SHP77 (cell line): ENCODE measurements around the gene NOTCH2.

Experiments used
- DNase-seq, 2 experiments: peaks; one replicate each; lab custom pipeline; 2025; lab: John Stamatoyannopoulos, UW

The NOTCH2 gene

DNA sequence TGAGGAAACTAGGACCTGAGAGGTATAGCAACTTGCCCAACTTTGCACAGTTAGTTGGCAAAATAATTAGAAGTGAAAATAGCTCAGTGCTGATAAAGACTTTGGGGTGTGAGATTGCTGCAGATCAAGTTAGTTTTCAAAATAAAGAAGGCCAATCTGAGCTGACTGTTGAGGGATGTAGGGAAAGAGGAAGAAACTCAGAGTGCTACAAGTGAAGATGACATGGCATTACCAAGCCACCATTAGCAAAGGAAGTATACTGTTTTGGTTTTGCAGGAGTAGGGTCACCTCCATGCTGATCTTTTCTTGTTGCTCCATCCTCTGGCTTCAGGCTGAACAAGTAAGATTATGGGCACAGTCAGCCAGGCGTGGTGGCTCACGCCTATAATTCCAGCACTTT is 94.5 kb downstream of the NOTCH2 start:
- no peak for DNase-seq

DNA sequence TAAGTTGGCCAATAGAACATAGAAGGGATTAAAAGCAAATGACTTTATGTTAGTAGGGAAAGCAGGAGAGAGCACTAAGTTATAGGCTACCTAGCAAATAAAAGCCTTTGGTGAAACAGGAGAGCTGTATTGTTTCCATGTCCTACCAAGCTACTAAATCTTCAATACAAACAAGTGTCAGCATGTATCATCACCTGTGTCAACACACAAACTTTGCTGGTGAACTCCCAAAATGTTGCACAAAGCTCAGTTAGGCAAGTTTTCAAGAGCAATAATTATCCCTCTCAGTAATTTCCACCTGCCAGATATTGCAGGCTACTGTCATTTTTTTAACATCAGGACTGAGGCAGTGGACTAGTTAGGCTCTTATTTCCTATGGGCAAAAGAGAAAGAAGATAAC is 95.4 kb downstream of the NOTCH2 start:
- DNase-seq = no peak

DNA sequence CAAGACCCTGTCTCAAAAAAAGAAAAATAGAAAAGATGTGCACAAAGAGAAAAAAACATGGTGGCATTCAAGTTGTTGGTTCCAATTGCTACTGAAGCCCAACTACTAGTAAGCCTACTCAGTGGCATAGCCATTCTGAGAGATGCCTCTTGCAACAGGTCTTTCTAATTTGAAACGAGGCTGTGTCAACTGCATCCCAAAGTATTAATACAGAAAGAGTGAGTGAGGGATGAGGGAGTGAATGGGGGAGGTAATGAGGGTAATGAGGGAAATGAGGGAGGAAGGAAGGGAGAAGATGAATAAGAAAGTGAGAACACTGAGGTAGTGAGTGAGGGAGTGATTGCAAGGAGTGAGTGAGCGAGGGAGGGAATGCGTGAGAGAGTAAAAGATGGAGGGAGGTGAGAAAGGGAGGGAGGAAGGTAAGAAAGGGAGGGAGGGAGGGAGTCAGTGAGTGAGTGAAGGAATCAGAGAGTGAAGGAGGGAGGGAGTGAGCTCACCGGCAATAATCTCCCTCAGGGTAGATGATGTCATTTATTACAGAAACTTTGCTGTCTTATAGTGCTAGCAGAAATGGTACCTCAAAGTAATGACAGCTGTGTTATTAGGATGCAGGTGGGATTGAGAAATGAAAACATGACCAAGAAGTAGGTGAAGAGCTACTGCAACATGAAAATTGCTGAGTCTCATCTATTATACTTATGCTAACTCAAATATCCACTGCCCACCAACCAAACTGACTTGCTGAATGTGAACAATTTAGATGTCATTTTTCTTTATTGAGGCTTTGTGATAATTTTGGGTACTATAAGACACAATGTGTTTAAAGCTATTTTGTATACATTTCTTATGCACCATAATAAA is 97.5 kb downstream of the NOTCH2 start:
- no peak for DNase-seq

DNA sequence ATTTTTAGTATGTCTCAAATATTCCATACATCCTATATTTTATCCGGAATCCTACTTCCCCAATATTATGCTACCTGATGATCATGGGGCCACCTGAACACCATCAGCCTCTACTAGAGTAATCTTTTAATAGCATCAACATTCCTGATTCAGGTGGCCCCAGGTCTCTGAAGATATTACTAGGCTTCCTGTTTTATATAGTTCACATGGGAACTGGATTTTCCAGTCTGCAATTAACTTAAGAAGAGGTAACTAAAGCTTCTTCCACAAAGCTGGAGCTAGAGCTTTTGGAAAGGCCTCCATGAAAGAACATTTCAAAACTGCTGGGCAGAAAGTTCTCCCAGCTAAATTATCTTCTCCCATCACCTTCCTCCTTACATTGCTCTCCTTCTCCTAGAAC is 100.9 kb downstream of the NOTCH2 start:
- no peak for DNase-seq

DNA sequence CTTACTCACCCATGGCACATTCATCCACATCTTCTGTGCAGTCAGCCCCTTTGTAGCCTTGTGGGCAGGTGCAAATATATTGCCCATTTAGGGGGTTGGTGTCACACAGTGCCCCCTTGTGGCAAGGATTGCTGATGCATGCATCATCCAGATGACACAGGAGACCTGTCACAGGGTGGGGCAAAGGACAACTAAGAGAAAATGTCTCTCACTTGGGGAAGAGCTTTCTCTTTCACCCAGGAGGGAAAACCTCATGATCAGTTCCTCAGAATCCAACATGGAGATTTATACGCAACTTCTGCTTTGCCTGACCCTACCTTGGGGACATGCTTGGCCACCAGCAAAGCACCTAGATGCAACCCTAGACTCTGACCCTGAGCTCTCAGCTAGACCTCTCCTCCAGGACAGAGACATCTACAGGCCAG is 101.4 kb downstream of the NOTCH2 start:
- peak; percentile 29 to 38 for DNase-seq

DNA sequence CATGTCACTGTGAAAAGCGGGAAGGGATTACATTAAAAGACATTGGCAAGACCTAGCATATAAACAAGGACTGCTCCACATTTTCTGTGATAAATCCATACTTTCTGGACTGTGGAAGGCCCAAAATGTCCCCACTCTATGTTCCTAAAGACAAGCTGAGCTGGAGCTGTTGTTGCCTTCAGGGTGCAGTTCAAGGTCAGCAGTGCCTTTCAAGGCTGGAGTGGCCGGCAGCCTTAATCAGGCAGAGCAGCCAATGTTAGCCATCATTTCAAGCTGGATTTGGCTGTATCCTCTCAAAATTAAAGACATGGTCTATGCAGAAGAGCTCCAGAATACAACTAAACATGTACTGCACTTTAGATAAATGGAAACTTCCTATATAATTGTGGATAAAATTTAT is 102.8 kb downstream of the NOTCH2 start:
- DNase-seq = no peak

DNA sequence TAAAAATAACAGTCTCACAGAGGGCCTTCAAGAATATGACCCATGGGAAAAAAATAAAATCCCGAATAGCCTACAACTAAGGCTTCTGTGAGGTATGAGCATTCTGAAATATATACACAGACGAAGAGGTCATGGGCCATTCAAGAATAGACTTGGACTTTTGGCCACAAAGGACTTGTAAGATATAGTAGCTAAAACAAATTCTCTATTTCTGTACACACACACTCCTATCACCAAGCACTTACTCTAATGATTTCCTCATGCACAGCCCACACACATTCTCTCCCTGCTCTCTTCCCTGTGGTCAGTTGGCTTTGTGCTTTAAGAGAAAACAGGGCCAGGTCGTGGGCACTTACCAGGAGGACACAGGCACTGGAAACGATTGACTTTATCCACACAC is 103.4 kb downstream of the NOTCH2 start:
- no peak for DNase-seq

DNA sequence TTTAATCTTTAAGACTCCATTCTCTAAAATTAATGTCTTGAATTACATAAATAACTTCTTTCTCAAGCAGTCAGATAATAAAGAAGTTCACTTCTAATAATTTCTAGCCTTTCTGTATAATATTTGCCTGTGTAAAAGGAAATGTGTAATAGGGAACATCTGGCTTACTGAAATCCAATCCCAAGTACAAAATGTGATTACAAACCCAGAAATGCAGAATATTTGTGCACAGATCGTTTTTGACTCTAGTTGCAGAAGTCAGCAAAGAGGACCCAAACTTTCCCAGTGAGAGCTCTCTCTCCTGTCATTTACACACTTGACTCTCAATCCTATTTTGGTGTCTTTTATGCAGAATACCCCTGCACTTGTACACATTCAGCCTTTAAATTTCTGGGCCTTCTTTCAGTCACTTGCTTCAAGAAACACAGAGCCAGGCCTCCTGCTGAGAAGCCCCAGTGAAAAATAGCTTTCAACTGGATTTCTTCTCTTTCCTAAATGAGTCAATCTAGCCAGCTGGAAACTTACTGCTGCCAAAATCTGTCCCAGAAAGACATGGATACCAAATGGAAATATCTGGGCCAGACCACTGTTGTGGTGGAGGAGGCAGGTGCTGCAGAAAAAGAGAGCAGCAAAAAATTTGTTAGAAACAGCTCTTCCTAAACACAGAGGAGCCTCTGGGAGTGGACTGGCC is 104.6 kb downstream of the NOTCH2 start:
- DNase-seq = no peak

DNA sequence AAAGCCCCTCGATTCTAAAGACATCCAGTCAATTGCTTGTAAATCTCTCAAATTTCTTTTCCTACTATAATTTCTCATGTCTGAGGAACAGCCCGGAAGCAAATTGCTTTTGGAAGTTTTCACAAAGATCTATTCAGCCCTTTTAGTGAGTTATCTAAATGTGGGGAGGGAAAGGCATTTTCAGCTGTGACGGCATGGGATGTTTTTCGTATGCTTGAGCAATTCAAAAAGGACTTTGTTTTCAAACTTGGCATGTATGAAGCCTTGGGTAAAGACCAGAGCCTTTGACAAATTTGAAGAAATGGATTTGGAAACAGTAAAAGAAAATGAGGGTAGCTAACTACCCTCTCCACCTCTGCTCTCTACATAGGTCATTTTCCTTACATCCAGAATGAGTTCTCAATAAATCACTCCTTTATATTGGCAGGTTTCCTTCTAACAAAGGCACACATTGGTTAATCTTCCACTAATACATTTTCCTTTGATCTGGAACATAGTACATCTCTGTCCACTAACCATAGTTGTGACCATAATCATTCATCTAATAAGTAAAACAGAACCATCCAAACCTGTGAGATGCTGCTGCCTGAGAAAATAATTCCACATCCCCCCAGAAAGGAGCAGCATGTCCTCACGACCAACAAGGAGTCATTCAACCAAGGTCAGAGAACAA is 107.0 kb downstream of the NOTCH2 start:
- no peak for DNase-seq

DNA sequence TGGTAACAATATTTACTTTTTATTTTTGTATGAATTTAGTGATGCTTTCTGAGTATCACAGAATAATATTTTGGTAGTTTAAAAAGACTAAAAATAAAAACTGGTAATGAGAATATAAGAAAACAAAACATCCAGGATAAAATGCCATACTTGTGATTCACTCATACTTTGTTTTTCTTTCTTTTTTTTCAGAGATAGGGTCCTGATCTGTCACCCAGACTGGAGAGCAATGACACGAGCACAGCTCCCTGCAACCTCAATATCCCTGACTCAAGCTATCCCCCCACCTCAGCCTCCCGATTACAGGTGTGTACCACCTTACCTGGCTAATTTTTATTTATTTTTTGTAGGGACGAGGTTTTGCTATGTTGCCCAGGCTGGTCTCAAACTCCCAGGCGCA is 109.0 kb downstream of the NOTCH2 start:
- no peak for DNase-seq

DNA sequence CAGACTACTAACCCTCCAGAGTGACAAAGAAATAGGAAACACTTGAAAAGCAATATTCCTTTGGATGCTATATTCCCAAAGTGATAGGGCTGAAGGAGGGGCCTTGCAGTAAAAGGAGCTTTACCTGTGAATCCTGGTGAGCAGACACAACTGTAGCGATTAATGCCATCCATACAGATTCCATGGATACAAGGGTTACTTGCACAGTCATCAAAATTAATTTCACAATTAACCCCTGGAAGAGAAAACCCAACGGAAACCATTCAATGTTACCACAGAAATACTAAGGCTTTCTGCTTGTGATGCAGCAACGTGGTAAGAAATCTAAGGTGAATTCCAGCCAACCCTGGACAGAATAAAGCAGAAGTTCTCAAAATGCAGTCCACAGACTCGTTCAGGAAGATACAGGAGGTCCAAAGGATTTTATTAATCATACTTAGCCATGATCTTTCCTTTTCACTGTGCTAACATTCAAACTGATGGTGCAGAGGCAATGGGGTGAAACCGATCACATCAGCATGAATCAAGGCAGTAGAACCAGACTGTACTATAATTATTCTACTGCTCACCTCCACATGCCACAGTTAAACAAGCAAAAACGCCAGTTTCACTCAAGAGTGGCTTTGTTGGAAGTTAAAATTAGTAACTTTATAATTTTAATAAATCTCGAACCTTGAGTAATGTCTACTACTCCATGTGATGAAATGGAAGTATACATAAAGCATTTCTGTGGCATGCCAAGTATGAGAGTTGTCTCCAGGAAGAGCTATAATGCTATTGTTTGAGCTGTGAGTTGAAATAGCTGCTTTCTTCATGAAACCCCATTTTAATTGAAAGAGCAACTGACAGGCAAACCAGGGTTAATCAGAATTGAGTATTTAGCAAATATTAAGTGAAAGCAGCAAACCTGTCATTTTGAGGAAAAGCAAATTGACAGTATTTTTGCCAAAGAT is 109.9 kb downstream of the NOTCH2 start:
- no peak for DNase-seq

DNA sequence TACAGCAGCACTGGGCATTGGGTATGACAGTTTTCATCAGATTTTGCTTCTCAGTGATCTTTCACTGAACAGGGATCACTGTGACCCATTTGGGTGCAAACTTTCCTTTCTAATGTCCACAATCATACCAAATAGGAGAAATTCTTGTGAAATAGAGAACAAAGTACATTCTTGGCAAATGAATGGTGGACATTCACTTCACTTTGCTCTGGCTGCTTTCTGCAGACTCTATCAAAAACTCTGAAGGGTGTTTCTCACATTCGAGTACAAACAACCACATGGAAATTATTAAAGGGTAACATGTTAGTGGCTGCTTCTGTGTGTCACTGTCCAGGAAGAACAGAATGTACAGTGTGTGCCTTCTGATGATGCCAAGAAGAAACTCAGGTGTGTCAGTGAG is 111.2 kb downstream of the NOTCH2 start:
- no peak for DNase-seq

DNA sequence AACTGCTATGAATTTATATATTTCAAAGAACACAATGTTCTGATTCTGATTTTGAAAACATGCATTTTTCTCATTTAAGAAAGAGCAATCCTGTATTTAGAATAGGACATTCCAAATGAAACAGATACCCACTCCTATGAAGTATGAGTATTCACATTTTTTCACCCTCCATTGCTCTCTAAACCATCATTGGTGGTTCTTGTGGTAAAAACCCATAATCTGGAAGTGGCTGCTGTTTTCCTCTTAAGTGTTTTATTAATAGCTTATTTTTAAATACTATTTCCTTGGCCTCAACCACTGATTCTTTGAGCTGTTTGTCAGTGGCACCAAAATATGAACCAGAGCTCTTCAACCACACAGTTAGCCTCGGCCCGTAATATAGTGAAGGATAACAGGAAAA is 113.2 kb downstream of the NOTCH2 start:
- no peak for DNase-seq

DNA sequence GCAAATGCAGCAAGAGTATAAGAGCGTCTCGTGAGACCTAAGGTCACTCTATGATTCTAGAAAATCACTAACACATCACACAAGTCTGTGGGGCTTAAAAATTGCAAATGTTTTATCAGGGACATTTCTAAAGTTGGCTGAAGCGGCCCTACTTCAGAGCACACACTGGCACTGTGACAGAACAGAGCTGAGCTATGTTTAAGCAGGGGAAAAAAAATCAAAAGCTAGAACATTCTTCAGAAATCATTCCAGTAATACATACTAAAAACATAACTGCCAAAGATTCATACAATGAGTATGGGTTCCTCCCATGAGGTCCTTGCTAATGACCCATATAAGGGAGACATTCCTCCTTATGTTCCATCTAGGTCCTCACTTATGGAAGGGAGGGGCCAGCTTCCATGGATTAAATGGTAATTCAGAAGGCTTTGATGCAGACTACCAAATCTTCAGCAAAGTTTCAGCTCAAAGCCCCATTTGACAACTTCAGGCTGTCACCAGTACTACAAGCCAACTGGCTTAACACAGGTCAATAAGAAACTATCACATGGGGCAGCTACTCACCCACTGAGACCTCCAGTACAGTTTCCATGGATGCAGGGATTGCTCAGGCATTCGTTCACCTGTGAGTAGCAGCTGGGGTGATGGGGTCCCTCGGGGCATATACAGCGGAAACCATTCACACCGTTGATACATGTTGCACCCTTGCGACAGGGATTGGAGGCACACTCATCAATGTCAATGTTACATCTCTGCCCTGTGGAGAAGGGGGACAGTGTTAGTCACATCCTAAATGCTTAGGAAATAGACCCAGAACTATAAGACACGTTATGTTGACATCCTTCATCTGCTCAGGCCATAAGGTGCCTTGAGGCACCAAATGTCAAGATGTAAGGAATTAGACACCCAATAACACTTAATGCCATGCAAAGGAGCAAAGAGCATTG is 114.7 kb downstream of the NOTCH2 start:
- DNase-seq = no peak

DNA sequence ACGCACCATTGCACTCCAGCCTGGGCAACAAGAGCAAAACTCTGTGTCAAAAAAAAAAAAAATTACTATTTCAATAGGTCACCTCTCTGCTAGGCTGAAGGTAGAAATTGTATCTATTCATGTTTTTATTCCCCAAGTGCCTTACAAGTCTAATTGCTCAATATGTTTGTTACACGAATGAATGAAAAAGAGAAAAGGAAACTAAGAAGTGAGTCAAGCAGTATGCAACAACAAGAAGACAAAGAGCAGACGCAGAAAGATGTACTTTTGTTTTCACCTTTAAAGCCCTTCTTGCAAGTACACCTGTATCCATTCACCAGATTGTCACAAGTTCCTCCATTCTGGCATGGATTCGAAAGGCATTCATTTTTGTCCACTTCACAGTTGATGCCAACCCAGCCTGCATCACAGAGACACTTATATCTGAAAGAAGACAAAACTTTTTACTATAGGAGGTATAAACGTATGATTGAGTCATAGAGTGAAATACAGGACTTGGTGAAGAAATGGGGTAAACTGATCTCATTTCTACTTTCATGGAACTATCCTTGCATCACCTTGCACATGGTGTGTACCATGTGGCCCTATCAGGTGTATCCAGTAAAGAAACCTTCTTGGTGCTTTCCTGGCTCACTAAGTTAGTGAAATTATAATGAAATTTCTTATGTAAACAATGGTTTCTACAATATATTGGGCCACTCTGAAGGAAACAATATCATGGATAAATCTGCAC is 116.0 kb downstream of the NOTCH2 start:
- DNase-seq = no peak

DNA sequence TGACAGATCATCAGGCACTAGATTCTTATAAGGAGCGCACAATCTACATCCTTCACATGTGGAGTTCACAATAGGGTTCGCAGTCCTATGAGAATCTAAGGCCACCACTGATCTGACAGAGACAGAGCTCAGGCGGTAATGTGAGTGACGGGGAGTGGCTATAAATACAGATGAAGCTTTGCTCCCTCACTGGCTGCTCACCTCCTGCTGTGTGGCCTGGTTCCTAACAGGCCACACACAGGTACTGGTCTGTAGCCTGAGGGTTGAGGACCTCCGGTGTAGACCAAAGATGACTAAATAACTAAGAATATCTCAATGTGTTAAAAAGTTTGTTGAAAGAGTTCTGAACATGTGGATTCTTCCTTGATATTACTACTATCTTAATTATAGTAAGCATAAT is 117.0 kb downstream of the NOTCH2 start:
- DNase-seq = no peak

DNA sequence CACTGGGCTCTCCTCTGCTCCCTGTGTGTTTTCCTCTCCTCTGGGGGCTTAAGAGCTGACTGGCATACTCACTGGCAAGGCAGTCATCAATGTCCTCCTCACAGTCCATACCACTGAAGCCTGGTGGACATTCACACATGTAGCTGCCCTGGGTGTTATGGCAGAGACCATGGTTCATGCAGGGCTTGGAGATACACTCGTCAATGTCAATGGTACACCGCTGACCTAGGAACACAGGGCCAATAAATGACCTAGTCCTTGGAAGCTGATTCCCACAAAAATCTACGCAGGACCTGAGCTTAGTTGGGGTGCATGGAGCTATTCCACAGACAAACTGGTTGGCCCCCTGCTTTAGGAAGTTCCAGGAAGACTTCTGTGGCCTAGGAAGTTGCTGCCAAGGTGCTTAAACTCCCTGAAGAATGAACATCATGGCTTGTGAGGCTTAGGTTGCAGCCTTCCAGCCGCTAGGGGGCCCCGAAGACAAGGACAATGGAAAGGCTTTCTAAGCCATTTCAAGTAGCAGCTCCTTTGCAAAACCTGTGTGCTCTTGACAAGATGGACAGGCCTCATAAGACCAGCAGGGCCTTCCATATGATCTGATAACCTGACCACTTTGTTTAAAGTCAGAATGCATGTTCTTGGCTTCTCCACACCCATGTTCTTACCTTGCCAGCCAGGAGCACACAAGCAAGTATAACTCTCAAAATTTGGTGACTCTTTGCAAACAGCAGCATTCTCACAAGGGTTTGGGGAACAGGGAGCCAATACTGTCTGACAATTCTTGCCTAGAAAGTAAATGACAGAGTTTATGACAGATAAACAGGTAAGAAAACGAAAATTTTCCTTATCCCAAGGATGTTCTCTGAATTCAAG is 120.9 kb downstream of the NOTCH2 start:
- peak; percentile 23 to 55 for DNase-seq

DNA sequence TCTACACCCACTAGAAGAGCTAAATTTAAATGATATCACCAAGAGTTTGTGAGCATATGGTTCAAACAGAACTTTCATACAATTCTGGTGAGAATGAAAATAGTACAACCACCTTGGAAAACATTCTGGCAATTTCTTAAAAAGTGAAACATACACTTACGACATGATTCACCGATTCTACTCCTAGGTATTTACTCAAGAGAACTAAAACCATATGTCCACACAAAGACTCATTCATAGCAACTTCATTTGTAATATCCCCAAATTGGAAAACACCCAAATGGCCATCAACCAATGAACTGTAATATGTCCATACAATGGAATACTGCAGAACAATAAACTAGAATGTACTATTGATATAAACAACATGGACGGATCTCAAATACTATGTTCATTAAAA is 122.0 kb downstream of the NOTCH2 start:
- no peak for DNase-seq

DNA sequence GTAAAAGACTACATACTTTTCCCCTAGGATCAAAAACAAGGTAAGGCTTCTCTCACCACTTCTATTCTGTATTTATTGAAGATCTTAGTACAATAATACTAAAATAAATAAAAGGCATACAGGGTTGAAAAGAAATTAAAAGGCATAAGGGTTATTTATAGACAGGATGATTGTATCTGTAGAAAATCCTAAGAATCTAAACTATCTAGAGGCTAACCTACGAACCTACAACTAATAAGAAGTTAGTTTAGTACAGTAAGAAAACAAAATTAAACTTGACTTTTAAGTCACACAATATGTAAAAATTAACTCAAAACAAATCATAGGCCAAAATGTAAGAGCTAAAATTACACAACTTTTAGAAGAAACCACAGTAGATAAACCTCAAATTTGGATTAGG is 122.7 kb downstream of the NOTCH2 start:
- no peak for DNase-seq
